ENCODE results near the gene NRG2.

Gene NRG2

DNA sequence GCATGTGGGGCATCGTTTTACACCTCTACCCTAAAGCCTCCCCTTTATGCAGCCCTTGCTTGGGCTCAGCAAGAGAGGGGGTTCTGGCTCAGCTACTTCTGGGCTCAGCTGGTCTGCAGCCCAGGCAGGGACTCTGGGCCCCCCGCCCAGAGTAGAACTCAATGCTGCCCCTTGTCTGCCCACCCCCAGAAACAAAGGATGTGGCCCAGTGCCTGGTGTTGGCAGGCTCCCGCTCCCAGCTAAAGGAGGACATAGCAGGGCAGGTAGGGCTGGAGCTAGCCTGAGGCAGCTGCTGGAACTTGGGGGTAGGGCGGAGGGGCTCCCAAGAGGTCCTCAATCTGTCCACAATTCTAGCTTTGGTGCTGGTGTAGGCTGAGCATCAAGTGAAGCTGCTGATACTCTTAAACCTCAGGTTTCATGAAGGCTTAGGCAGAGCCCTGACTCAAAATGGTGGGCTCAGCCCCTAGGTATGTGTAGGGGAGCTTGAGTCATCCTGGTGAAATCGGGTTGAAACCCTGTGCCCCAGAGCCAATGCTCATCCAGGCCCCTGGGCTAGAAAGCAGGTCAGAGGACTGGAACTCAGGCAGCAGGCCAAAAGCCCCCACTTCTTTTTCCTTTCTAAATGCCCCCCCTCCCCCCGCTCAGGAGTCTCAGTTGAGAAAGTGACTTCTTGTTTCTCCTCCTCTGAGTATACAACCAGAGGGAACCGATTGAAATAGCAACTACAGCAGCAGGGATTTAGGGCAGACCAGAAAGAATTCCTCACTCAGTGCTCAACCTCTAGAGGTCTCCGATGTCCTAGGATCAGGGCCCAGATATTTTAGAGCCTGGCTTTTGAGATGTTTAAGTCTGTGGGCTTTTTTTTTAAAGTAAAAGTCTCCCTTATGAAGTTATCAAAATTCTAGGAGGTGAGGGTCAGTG, 236.1 kb downstream of the NRG2 start:
- no peak for ATAC-seq (replicated peaks; ENCODE audit: extremely low read depth, poor library complexity, severe bottlenecking)
- Mint-ChIP-seq H3K9me3 (no peaks in the 10 kb centered on the region), H3K36me3 (ENCODE audit: insufficient read depth) (no peaks in the 10 kb centered on the region), H3K27ac (ENCODE audit: low read depth) (no peak overlapping the region), H3K27me3 (peaks cover 40% of the 10 kb centered on the region), H3K4me3 (no peak overlapping the region), H3K4me1 (no peaks in the 10 kb centered on the region)
- no peak for DNase-seq (ENCODE audit: low spot score in 2 of 2)

DNA sequence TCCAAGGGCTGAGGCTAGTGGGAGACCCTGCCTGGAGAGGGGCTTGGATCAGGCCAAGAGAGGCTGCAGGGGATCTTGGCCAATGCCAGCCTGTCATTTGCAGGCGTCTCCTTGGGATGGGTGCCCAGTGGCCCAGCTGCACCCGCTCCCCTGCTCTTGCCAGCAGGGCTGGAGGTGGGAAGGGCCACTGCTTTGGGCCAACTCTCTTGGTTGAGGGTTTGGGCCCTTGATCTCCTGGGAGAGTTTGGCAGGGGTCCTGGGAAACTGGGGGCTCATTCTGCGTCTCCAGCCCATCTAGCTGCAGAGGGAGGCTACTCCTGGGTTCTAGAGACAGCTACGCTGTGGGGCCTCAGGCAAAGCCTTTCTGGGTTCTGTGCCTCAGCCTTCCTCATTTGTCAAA, 237.0 kb downstream of the NRG2 start:
- Mint-ChIP-seq H3K9me3 (no peaks in the 10 kb centered on the region), H3K4me1 (no peaks in the 10 kb centered on the region), H3K27ac (ENCODE audit: low read depth) (no peak overlapping the region), H3K4me3 (no peak overlapping the region), H3K27me3 (peaks cover 42% of the 10 kb centered on the region), H3K36me3 (ENCODE audit: insufficient read depth) (no peaks in the 10 kb centered on the region)
- DNase-seq (ENCODE audit: low spot score in 2 of 2), result no peak
- no peak for ATAC-seq (replicated peaks; ENCODE audit: extremely low read depth, poor library complexity, severe bottlenecking)

DNA sequence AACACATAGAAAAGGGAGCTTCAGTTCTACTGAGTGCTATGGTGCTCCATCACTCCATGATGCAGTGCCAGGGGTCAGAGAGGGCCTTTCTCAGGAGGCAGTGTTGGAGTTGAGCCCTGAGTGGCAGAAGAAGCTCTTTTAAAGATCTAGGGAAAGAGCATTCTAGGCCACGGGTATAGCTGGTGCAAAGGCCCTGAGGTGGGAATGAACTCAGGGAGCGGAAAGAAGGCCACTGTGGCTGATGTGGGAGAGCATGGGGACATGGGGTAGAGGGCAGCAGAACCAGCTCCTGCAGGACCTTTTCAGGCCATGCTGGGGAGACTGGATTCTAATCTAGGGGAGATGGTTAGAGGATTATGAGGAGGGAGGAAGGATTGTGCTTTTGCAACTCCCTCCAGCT, 237.6 kb downstream of the NRG2 start:
- no peak for ATAC-seq (replicated peaks; ENCODE audit: extremely low read depth, poor library complexity, severe bottlenecking)
- no peaks in the 10 kb centered on the region for H3K4me1 Mint-ChIP-seq

DNA sequence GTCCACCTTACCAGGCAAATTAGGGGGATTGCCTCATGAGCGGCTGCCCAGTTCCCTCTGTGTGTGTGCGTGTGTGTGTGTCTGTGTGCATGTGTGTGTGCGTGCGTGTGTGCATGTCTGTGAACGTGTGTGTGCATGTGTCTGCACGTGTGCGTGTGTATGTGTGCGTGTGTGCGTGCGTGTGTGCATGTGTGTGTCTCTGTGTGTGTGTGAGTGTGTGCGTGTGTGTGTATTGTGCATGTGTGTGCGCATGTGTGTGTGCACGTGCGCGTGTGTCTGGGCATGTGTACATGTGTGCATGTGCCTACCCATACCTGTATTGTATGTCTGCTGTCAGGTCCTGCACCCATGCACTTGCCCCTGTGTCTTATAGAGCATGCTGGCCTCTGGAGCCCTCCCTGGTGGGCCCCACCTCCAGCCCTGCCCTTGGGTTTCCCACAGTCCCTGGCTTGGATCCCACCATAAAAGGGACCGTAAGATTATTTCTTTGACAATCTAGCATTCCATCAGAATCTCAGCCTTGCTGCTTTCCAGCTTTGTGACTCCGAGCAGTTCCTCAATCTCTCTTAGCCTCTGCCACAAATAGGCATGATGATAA, 238.2 kb downstream of the NRG2 start:
- Mint-ChIP-seq H3K27ac (ENCODE audit: low read depth) (no peak overlapping the region), H3K36me3 (ENCODE audit: insufficient read depth) (no peaks in the 10 kb centered on the region), H3K9me3 (no peaks in the 10 kb centered on the region), H3K4me3 (no peak overlapping the region), H3K4me1 (no peaks in the 10 kb centered on the region), H3K27me3 (peaks cover 55% of the 10 kb centered on the region)
- no peak for DNase-seq (ENCODE audit: low spot score in 2 of 2)
- no peak for ATAC-seq (replicated peaks; ENCODE audit: extremely low read depth, poor library complexity, severe bottlenecking)

More for the DNA sequence above, 237.6 kb downstream of the NRG2 start:
- peaks cover 48% of the 10 kb centered on the region for H3K27me3 Mint-ChIP-seq
- no peaks in the 10 kb centered on the region for H3K36me3 Mint-ChIP-seq (ENCODE audit: insufficient read depth)
- H3K27ac Mint-ChIP-seq (ENCODE audit: low read depth), result no peak overlapping the region
- no peak for DNase-seq (ENCODE audit: low spot score in 2 of 2)
- H3K4me3 Mint-ChIP-seq, result no peak overlapping the region
- no peaks in the 10 kb centered on the region for H3K9me3 Mint-ChIP-seq

DNA sequence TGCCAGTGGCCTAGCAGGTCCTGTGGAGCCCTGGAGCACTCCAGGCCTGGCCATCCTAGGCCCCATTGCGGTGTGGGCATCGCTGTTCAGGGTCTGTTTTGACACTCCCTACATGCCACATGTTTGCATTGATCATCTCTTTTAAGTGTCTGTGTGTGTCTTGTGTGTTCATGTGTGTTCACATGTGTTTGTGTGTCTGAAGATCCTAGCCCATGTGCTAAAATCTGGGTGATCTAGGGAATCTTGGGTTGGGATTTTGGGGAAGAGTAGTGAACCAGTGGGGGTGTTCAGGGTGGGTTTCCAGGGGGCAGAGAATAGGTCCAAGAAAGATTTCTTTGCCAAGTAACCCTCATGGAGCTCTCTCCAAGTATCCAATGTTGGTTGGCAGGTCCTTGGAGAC, 239.1 kb downstream of the NRG2 start:
- no peaks in the 10 kb centered on the region for H3K4me1 Mint-ChIP-seq
- no peak overlapping the region for H3K4me3 Mint-ChIP-seq
- no peak overlapping the region for H3K27ac Mint-ChIP-seq (ENCODE audit: low read depth)
- H3K27me3 Mint-ChIP-seq, result peaks cover 62% of the 10 kb centered on the region
- H3K36me3 Mint-ChIP-seq (ENCODE audit: insufficient read depth), result no peaks in the 10 kb centered on the region
- H3K9me3 Mint-ChIP-seq, result no peaks in the 10 kb centered on the region
- ATAC-seq (replicated peaks; ENCODE audit: extremely low read depth, poor library complexity, severe bottlenecking) (no peak), DNase-seq (ENCODE audit: low spot score in 2 of 2) (no peak)

DNA sequence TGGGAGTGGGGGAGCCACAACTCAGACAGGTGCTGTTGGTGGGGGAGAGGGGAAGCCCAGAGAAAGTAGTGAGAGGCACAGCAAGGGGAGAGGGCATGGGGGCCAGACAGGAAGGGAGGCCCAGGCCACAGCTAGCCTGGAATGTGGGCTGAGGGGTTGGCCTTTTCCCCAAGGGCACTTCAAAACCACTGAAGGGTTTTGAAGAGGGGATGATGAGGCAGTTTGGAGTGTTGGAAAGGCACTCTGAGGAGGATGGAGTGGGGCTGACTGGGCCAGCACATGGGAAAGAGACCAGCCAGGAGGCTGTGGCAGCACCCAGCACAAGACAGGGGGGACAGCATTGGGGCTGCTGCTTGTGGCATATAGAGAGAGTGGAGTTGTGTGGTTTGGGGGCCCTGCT, 243.7 kb downstream of the NRG2 start:
- Mint-ChIP-seq H3K27me3 (peaks cover 83% of the 10 kb centered on the region), H3K36me3 (ENCODE audit: insufficient read depth) (no peaks in the 10 kb centered on the region), H3K9me3 (no peaks in the 10 kb centered on the region), H3K4me1 (no peaks in the 10 kb centered on the region), H3K27ac (ENCODE audit: low read depth) (no peak overlapping the region), H3K4me3 (no peak overlapping the region)
- ATAC-seq (replicated peaks; ENCODE audit: extremely low read depth, poor library complexity, severe bottlenecking), result no peak
- DNase-seq (ENCODE audit: low spot score in 2 of 2), result no peak

DNA sequence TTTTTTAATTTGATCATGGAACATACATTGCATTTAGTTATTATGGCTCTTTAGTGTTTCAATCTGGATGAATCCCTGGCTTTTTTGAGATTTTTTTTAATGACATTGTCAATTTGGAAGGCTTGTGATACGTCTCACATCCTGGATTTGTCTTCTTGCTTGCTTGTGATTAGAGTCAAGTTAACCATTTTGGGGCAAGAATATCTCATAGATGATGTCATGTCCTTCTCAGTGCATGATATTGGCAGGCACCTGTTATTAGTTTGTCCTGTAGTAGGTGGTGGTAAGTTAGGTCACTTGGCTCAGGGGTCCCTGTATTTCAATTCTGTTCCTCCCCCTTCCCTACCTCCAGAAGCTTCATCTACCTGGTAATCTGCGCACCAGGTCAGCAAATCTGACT, 244.2 kb downstream of the NRG2 start:
- Mint-ChIP-seq H3K9me3 (no peaks in the 10 kb centered on the region), H3K36me3 (ENCODE audit: insufficient read depth) (no peaks in the 10 kb centered on the region), H3K27me3 (peaks cover 86% of the 10 kb centered on the region), H3K4me3 (no peak overlapping the region), H3K27ac (ENCODE audit: low read depth) (no peak overlapping the region), H3K4me1 (no peaks in the 10 kb centered on the region)
- ATAC-seq (replicated peaks; ENCODE audit: extremely low read depth, poor library complexity, severe bottlenecking), result no peak
- DNase-seq (ENCODE audit: low spot score in 2 of 2), result no peak

DNA sequence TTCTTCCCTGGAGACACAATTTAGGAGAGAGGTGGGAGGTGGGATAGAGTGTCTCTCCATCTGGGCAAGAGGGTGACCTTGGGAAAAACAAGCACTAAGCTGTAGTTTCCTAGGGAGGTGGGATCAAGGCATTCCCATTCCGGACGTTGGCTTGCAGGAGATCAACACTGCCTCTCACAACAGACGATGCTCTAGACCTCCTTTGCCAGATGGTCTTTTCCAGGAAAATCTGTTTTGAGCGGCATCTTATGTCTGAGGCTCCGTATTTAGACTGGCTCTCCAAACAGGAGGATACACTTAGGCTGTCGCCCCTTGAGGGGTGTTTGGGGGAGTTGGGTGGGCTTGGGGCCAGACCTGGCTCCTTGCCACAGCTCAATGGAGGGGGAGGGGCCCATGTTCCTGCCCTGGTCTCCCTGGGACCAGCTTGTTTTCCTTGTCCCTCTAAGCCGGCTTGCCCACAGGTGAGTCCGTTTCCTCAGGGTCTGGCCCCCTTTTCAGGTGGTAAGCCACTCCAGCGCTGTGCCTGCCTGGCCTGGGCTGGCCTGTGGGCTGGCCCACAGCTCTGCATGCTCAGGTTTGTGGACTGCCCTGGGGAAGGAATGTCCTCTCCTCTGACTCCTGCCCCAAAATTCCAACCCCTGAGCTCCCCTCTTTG, 245.1 kb downstream of the NRG2 start:
- no peaks in the 10 kb centered on the region for H3K4me1 Mint-ChIP-seq
- H3K4me3 Mint-ChIP-seq, result no peak overlapping the region
- H3K27ac Mint-ChIP-seq (ENCODE audit: low read depth), result no peak overlapping the region

DNA sequence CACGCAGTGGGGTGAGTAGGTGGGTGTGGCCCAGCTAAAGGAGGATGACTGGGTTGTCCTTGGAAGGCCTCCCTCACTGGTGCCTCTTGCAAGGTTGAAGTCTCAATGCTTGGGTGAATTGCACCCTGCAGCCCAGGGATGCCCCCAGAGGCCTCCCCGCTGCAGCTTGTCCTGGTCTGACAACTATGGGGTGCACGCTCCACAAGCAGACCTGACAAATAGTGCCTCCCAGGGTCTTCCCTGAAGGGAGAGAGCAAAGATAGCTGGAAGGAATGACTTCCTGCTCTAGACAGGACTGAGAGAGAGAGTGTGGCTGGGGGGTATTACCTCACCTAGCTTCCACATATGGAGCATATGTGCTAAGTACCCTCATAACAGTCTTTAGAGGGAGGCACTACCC, 245.8 kb downstream of the NRG2 start:
- DNase-seq (ENCODE audit: low spot score in 2 of 2) (no peak), ATAC-seq (replicated peaks; ENCODE audit: extremely low read depth, poor library complexity, severe bottlenecking) (no peak)
- Mint-ChIP-seq H3K27me3 (peaks cover 94% of the 10 kb centered on the region), H3K4me1 (no peaks in the 10 kb centered on the region), H3K4me3 (no peak overlapping the region), H3K27ac (ENCODE audit: low read depth) (no peak overlapping the region), H3K36me3 (ENCODE audit: insufficient read depth) (no peaks in the 10 kb centered on the region), H3K9me3 (no peaks in the 10 kb centered on the region)

More for the DNA sequence above, 245.1 kb downstream of the NRG2 start:
- DNase-seq (ENCODE audit: low spot score in 2 of 2) (no peak), ATAC-seq (replicated peaks; ENCODE audit: extremely low read depth, poor library complexity, severe bottlenecking) (no peak)
- no peaks in the 10 kb centered on the region for H3K36me3 Mint-ChIP-seq (ENCODE audit: insufficient read depth)
- H3K9me3 Mint-ChIP-seq, result no peaks in the 10 kb centered on the region
- peaks cover 90% of the 10 kb centered on the region for H3K27me3 Mint-ChIP-seq

Measured in central memory CD8-positive, alpha-beta T cell (primary cell).